ENCODE data around the gene TMEM8B. TPM values are rescaled to one million over a fixed set of nuclear protein-coding genes. Genes with fewer than 3 reads are reported as not detected.

TMEM8B gene
- polyA plus RNA-seq, 1 donor (not counting 4 experiments of a cell fraction or from before 2014, with no cell fraction given): 1.3 TPM

DNA sequence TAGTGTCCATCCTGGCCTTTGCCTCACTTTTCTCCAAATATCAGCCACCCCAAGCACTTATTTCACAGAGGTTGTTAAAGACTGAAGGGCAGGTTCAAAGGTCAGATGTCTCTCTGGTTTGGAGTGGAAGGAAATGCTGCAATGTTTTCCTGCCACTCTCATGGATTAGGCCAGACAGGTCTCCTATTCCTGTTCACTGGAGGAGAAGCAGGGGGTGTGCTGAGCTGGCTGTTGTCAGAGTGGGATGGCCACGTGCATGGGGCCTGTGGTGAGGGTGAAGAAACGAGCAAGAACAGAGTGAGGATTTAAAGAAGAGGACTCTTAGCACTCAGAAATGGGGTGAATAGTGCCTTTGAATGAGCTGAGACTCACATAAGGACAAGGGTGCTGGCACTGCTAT is 6.7 kb downstream of the TMEM8B start:
- no peaks in the 10 kb centered on the region for H3K9me3 ChIP-seq (ENCODE audit: control insufficient read depth, low read depth, low read length)
- H4K20me1 ChIP-seq (ENCODE audit: control insufficient read depth, extremely low read depth, insufficient read depth, low read length): no peaks in the 10 kb centered on the region
- H2AFZ ChIP-seq (ENCODE audit: control insufficient read depth, low read length): no peak overlapping the region
- DNase-seq (ENCODE audit: low read depth, low spot score) (no peak), FAIRE-seq (no peak)
- no peaks in the 10 kb centered on the region for H3K27me3 ChIP-seq (ENCODE audit: control insufficient read depth, extremely low read depth, insufficient read depth, low read length)
- no peak overlapping the region for H3K27ac ChIP-seq (ENCODE audit: control insufficient read depth, insufficient read depth, low read length)
- no peak overlapping the region for H3K4me3 ChIP-seq (ENCODE audit: control insufficient read depth in 2 of 3, extremely low read depth in 1 of 3, insufficient read depth in 2 of 3, low read depth in 1 of 3, low read length in 3 of 3)
- no peaks in the 10 kb centered on the region for H3K9me1 ChIP-seq (ENCODE audit: control insufficient read depth, extremely low read depth, insufficient read depth, low read length)
- H3K36me3 ChIP-seq (ENCODE audit: control insufficient read depth in 2 of 2, extremely low read depth in 1 of 2, insufficient read depth in 2 of 2, low read length in 2 of 2): no peaks in the 10 kb centered on the region
- dilution Hi-C loops (cut with MboI; ENCODE audit: extremely low pct_ligation_motif_present, low sequenced_read_pairs): no loop called here
- no peaks in the 10 kb centered on the region for H3K4me1 ChIP-seq (ENCODE audit: control insufficient read depth, extremely low read depth, insufficient read depth, low read length)
- H3K9ac ChIP-seq (ENCODE audit: control insufficient read depth, extremely low read depth, insufficient read depth, low read length): no peak overlapping the region
- no peaks in the 10 kb centered on the region for H3K79me2 ChIP-seq (ENCODE audit: control insufficient read depth, insufficient read depth, low read length)
- H3K4me2 ChIP-seq (ENCODE audit: control insufficient read depth, extremely low read depth, insufficient read depth, low read depth, low read length): no peak overlapping the region
- TF ChIP-seq, protein P1, sequence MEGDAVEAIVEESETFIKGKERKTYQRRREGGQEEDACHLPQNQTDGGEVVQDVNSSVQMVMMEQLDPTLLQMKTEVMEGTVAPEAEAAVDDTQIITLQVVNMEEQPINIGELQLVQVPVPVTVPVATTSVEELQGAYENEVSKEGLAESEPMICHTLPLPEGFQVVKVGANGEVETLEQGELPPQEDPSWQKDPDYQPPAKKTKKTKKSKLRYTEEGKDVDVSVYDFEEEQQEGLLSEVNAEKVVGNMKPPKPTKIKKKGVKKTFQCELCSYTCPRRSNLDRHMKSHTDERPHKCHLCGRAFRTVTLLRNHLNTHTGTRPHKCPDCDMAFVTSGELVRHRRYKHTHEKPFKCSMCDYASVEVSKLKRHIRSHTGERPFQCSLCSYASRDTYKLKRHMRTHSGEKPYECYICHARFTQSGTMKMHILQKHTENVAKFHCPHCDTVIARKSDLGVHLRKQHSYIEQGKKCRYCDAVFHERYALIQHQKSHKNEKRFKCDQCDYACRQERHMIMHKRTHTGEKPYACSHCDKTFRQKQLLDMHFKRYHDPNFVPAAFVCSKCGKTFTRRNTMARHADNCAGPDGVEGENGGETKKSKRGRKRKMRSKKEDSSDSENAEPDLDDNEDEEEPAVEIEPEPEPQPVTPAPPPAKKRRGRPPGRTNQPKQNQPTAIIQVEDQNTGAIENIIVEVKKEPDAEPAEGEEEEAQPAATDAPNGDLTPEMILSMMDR (optimal IDR thresholded peaks at IDR 0.05 in 1 of 3, IDR thresholded peaks at IDR 0.05 in 1 of 3, conservative IDR thresholded peaks at IDR 0.05 in 1 of 3; ENCODE audit: extremely low read depth in 1 of 3, insufficient read depth in 2 of 3, low read length in 3 of 3): no peak
- no peak for TF ChIP-seq EZH2 (IDR thresholded peaks at IDR 0.05; ENCODE audit: low read length)

DNA sequence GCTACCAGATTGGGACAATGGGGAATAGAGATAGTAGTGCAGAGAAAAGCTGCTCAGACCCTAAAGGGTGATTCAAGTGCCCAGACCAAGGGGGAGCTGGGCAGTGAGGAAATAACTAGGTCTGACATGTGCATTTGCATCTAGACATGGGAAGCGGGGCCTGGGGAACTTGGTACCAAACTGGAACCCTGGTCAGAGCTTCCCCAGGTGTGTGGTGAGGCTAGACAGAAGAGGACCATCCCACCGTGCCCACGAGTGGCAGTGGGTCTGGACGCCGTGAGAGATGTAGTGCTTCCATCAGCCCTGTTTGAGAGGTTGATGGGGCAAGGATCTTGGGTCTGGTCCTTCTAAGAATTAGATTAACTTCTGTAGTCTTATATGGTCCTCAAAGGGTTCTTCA is 7.6 kb downstream of the TMEM8B start:
- Histone ChIP-seq H3K4me2 (ENCODE audit: control insufficient read depth, extremely low read depth, insufficient read depth, low read depth, low read length) (no peak overlapping the region), H3K27me3 (ENCODE audit: control insufficient read depth, extremely low read depth, insufficient read depth, low read length) (no peaks in the 10 kb centered on the region), H4K20me1 (ENCODE audit: control insufficient read depth, extremely low read depth, insufficient read depth, low read length) (no peaks in the 10 kb centered on the region), H3K36me3 (ENCODE audit: control insufficient read depth in 2 of 2, extremely low read depth in 1 of 2, insufficient read depth in 2 of 2, low read length in 2 of 2) (no peaks in the 10 kb centered on the region), H3K79me2 (ENCODE audit: control insufficient read depth, insufficient read depth, low read length) (no peaks in the 10 kb centered on the region), H3K27ac (ENCODE audit: control insufficient read depth, insufficient read depth, low read length) (no peak overlapping the region), H3K4me1 (ENCODE audit: control insufficient read depth, extremely low read depth, insufficient read depth, low read length) (no peaks in the 10 kb centered on the region), H2AFZ (ENCODE audit: control insufficient read depth, low read length) (no peak overlapping the region), H3K9me1 (ENCODE audit: control insufficient read depth, extremely low read depth, insufficient read depth, low read length) (no peaks in the 10 kb centered on the region), H3K4me3 (ENCODE audit: control insufficient read depth in 2 of 3, extremely low read depth in 1 of 3, insufficient read depth in 2 of 3, low read depth in 1 of 3, low read length in 3 of 3) (no peak overlapping the region), H3K9me3 (ENCODE audit: control insufficient read depth, low read depth, low read length) (no peaks in the 10 kb centered on the region), H3K9ac (ENCODE audit: control insufficient read depth, extremely low read depth, insufficient read depth, low read length) (no peak overlapping the region)
- TF ChIP-seq, protein P1 (optimal IDR thresholded peaks at IDR 0.05 in 1 of 3, IDR thresholded peaks at IDR 0.05 in 1 of 3, conservative IDR thresholded peaks at IDR 0.05 in 1 of 3; ENCODE audit: extremely low read depth in 1 of 3, insufficient read depth in 2 of 3, low read length in 3 of 3): no peak
- TF ChIP-seq EZH2 (IDR thresholded peaks at IDR 0.05; ENCODE audit: low read length): no peak
- dilution Hi-C loops (cut with MboI; ENCODE audit: extremely low pct_ligation_motif_present, low sequenced_read_pairs): no loop called here
- DNase-seq (ENCODE audit: low read depth, low spot score): no peak
- FAIRE-seq: no peak
